Transverse colon (tissue), 4 donors: ENCODE measurements around the gene PDE6H.

ENCODE experiments used
- EP300 ChIP-seq: sonication (generic); formaldehyde crosslinking; IDR thresholded peaks from one replicate; pipeline ENCODE4 v1.6.1; 2017; ENCODE audit warnings: antibody characterized with exemption, low read depth
- POLR2A ChIP-seq: fragments of 450-650 bp; IDR thresholded peaks from one replicate; pipeline ENCODE4 v1.6.1; 2016; ENCODE audit warnings: antibody characterized with exemption, mild to moderate bottlenecking, moderate library complexity
- POLR2AphosphoS5 ChIP-seq, 3 donors: sonication (generic); formaldehyde crosslinking; IDR thresholded peaks; one replicate each; pipeline ENCODE4 v1.6.1; 2016; ENCODE audit warnings: antibody characterized with exemption in 3 of 3
- TF ChIP-seq, protein P1 (sequence below), 5 experiments: fragments of 200-600 bp in 3 of 5; fragments of 450-650 bp in 2 of 5; sonication (generic) in 3 of 5; IDR thresholded peaks; 1 replicate in 2 of 5; 2 replicates in 3 of 5; pipeline ENCODE4 v1.5.1; 2016 to 2017; ENCODE audit warnings: antibody characterized with exemption in 5 of 5, inconsistent platforms in 3 of 5, mild to moderate bottlenecking in 2 of 5, moderate library complexity in 1 of 5

GRCh38 chr12:14986449-14986848 lies 13.6 kb downstream of the PDE6H start:
- TF ChIP-seq, protein P1, sequence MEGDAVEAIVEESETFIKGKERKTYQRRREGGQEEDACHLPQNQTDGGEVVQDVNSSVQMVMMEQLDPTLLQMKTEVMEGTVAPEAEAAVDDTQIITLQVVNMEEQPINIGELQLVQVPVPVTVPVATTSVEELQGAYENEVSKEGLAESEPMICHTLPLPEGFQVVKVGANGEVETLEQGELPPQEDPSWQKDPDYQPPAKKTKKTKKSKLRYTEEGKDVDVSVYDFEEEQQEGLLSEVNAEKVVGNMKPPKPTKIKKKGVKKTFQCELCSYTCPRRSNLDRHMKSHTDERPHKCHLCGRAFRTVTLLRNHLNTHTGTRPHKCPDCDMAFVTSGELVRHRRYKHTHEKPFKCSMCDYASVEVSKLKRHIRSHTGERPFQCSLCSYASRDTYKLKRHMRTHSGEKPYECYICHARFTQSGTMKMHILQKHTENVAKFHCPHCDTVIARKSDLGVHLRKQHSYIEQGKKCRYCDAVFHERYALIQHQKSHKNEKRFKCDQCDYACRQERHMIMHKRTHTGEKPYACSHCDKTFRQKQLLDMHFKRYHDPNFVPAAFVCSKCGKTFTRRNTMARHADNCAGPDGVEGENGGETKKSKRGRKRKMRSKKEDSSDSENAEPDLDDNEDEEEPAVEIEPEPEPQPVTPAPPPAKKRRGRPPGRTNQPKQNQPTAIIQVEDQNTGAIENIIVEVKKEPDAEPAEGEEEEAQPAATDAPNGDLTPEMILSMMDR (IDR thresholded peaks at IDR 0.05): peak in 1 of 5 experiments; percentile 2
- TF ChIP-seq POLR2AphosphoS5 (IDR thresholded peaks at IDR 0.05): no peak
- TF ChIP-seq POLR2A: no peak
- no peak for TF ChIP-seq EP300
